WTC11 (cell line): ENCODE data around the gene LPCAT1. TPM values are rescaled to one million over a fixed set of nuclear protein-coding genes. Genes with fewer than 3 reads are reported as not detected.

Experiments used
- ATAC-seq: fragments of 200-7000 bp; cut with Tn5 transposase; 2 replicates; pipeline ENCODE4 v1.10.0; 2021; ENCODE audit warnings: mild to moderate bottlenecking, moderate library complexity
- CTCF ChIA-PET: fragments of 300-600 bp; sonication (Branson Sonifier 250); formaldehyde crosslinking; loops from one replicate; lab custom pipeline; 2021; ENCODE audit warnings: antibody characterized with exemption; lab: Charles Lee
- POLR2A ChIA-PET: fragments of 350-600 bp; sonication (Branson Sonifier 250); formaldehyde crosslinking; loops from one replicate; lab custom pipeline; 2021; ENCODE audit warnings: antibody characterized with exemption; lab: Charles Lee
- DNase-seq: peaks from one replicate; pipeline ENCODE4 v3.0.0; 2021; ENCODE audit warnings: low spot score
- H3K27ac Mint-ChIP-seq: 2 replicates; pipeline ENCODE4 v1.8.0; 2021; ENCODE audit warnings: mixed read lengths
- H3K27me3 Mint-ChIP-seq: 2 replicates; pipeline ENCODE4 v1.8.0; 2021; ENCODE audit warnings: low read depth, mild to moderate bottlenecking, moderate library complexity, mixed read lengths
- H3K36me3 Mint-ChIP-seq: 2 replicates; pipeline ENCODE4 v1.8.0; 2021; ENCODE audit warnings: mixed read lengths
- H3K4me1 Mint-ChIP-seq: 2 replicates; pipeline ENCODE4 v1.8.0; 2022; ENCODE audit warnings: mixed read lengths
- H3K4me3 Mint-ChIP-seq: 2 replicates; pipeline ENCODE4 v1.8.0; 2021; ENCODE audit warnings: mild to moderate bottlenecking, moderate library complexity, mixed read lengths
- H3K9me3 Mint-ChIP-seq: 2 replicates; pipeline ENCODE4 v1.8.0; 2021; ENCODE audit warnings: mixed read lengths
- CBFB ChIP-seq: sonication (generic); formaldehyde crosslinking; IDR thresholded peaks from 2 replicates; pipeline ENCODE4 v1.8.1; 2022; ENCODE audit warnings: mild to moderate bottlenecking, low read depth, missing genetic modification reagents
- FOXK1 ChIP-seq: sonication (generic); formaldehyde crosslinking; IDR thresholded peaks from 2 replicates; pipeline ENCODE4 v1.8.0; 2022; ENCODE audit warnings: mild to moderate bottlenecking, moderate library complexity, missing genetic modification reagents
- GABPB1 ChIP-seq: sonication (generic); formaldehyde crosslinking; IDR thresholded peaks from 2 replicates; pipeline ENCODE4 v1.8.1; 2023; ENCODE audit warnings: mild to moderate bottlenecking, missing genetic modification reagents
- JUN ChIP-seq: sonication (generic); formaldehyde crosslinking; IDR thresholded peaks from 2 replicates; pipeline ENCODE4 v1.8.0; 2023; ENCODE audit warnings: mild to moderate bottlenecking, missing genetic modification reagents
- KAT7 ChIP-seq: sonication (generic); formaldehyde crosslinking; IDR thresholded peaks from 2 replicates; pipeline ENCODE4 v1.8.1; 2023; ENCODE audit warnings: missing genetic modification reagents, mild to moderate bottlenecking, borderline replicate concordance
- MLX ChIP-seq: sonication (generic); formaldehyde crosslinking; IDR thresholded peaks from 2 replicates; pipeline ENCODE4 v1.8.1; 2023; ENCODE audit warnings: mild to moderate bottlenecking, missing genetic modification reagents, moderate library complexity
- MYBL2 ChIP-seq: sonication (generic); formaldehyde crosslinking; IDR thresholded peaks from 2 replicates; pipeline ENCODE4 v1.8.1; 2023; ENCODE audit warnings: mild to moderate bottlenecking, moderate library complexity, missing genetic modification reagents
- NR3C1 ChIP-seq: sonication (generic); formaldehyde crosslinking; conservative IDR thresholded peaks from 2 replicates; pipeline ENCODE4 v1.8.1; 2023; ENCODE audit warnings: low read depth, mild to moderate bottlenecking, missing genetic modification reagents
- RELA ChIP-seq: sonication (generic); formaldehyde crosslinking; IDR thresholded peaks from 2 replicates; pipeline ENCODE4 v1.8.1; 2022; ENCODE audit warnings: missing genetic modification reagents, mild to moderate bottlenecking, borderline replicate concordance
- RORB ChIP-seq: fragments of 250-450 bp; sonication (Bioruptor Pico); IDR thresholded peaks from 2 replicates; pipeline ENCODE4 v1.9.0; 2021; ENCODE audit warnings: mild to moderate bottlenecking
- TEAD1 ChIP-seq: sonication (generic); formaldehyde crosslinking; IDR thresholded peaks from 2 replicates; pipeline ENCODE4 v1.8.0; 2022; ENCODE audit warnings: mild to moderate bottlenecking, missing genetic modification reagents
- TEAD4 ChIP-seq: sonication (generic); formaldehyde crosslinking; IDR thresholded peaks from 2 replicates; pipeline ENCODE4 v1.8.0; 2022; ENCODE audit warnings: mild to moderate bottlenecking, missing genetic modification reagents
- TP53 ChIP-seq: sonication (generic); formaldehyde crosslinking; IDR thresholded peaks from 2 replicates; pipeline ENCODE4 v1.8.1; 2023; ENCODE audit warnings: mild to moderate bottlenecking, missing genetic modification reagents
- ZBTB43 ChIP-seq: sonication (generic); formaldehyde crosslinking; IDR thresholded peaks from 2 replicates; pipeline ENCODE4 v1.8.1; 2023; ENCODE audit warnings: mild to moderate bottlenecking, missing genetic modification reagents
- ZNF317 ChIP-seq: sonication (generic); formaldehyde crosslinking; IDR thresholded peaks from 2 replicates; pipeline ENCODE4 v1.8.1; 2023; ENCODE audit warnings: low read depth, mild to moderate bottlenecking, moderate library complexity, missing genetic modification reagents, borderline replicate concordance
- ZNF396 ChIP-seq: fragments of 250-450 bp; sonication (Bioruptor Pico); IDR thresholded peaks from 2 replicates; pipeline ENCODE4 v1.8.0; 2021; ENCODE audit warnings: mild to moderate bottlenecking, moderate library complexity, borderline replicate concordance
- ZNF416 ChIP-seq: fragments of 250-450 bp; sonication (Bioruptor Pico); IDR thresholded peaks from 2 replicates; pipeline ENCODE4 v1.9.0; 2021; ENCODE audit warnings: mild to moderate bottlenecking, inconsistent platforms
- ZNF512 ChIP-seq: sonication (generic); formaldehyde crosslinking; IDR thresholded peaks from 2 replicates; pipeline ENCODE4 v1.8.1; 2022; ENCODE audit warnings: missing genetic modification reagents, borderline replicate concordance
- total RNA-seq: library from RNA; stranded (reverse); gene quantifications from 3 replicates; pipeline ENCODE4 v1.2.3, GENCODE V29; 2021
- TF ChIP-seq, protein P1 (sequence below): sonication (generic); formaldehyde crosslinking; IDR thresholded peaks from 2 replicates; pipeline ENCODE4 v1.8.1; 2023; ENCODE audit warnings: mild to moderate bottlenecking, missing genetic modification reagents, borderline replicate concordance
- TF ChIP-seq, protein P2 (sequence below): sonication (generic); formaldehyde crosslinking; IDR thresholded peaks from 2 replicates; pipeline ENCODE4 v1.8.1; 2023; ENCODE audit warnings: mild to moderate bottlenecking, missing genetic modification reagents

Gene LPCAT1
- total RNA-seq, 1 experiment from 2014 or later: 206 TPM

GRCh38 chr5:1497242-1497777, 26.4 kb downstream of the LPCAT1 start:
- H3K4me1 Mint-ChIP-seq: peaks cover 3% of the 10 kb centered on the region
- DNase-seq: no peak
- H3K36me3 Mint-ChIP-seq: peaks cover 38% of the 10 kb centered on the region
- POLR2A ChIA-PET: no interaction called here
- H3K9me3 Mint-ChIP-seq: no peaks in the 10 kb centered on the region
- H3K4me3 Mint-ChIP-seq: no peak overlapping the region
- H3K27me3 Mint-ChIP-seq: no peaks in the 10 kb centered on the region
- TF ChIP-seq NR3C1 (CRISPR knock-in tag) (no peak), TEAD1 (no peak), ZNF512 (CRISPR knock-in tag) (no peak), ZNF416 (CRISPR knock-in tag) (no peak), ZNF396 (CRISPR knock-in tag) (no peak), MLX (CRISPR knock-in tag) (no peak), CBFB (CRISPR knock-in tag) (no peak), ZNF317 (CRISPR knock-in tag) (no peak), TP53 (CRISPR knock-in tag) (no peak), RORB (no peak), ZBTB43 (no peak), JUN (no peak), RELA (no peak), FOXK1 (CRISPR knock-in tag) (no peak), KAT7 (CRISPR knock-in tag) (no peak), GABPB1 (CRISPR knock-in tag) (no peak), TEAD4 (CRISPR knock-in tag) (no peak), MYBL2 (CRISPR knock-in tag) (no peak)
- TF ChIP-seq, protein P1, sequence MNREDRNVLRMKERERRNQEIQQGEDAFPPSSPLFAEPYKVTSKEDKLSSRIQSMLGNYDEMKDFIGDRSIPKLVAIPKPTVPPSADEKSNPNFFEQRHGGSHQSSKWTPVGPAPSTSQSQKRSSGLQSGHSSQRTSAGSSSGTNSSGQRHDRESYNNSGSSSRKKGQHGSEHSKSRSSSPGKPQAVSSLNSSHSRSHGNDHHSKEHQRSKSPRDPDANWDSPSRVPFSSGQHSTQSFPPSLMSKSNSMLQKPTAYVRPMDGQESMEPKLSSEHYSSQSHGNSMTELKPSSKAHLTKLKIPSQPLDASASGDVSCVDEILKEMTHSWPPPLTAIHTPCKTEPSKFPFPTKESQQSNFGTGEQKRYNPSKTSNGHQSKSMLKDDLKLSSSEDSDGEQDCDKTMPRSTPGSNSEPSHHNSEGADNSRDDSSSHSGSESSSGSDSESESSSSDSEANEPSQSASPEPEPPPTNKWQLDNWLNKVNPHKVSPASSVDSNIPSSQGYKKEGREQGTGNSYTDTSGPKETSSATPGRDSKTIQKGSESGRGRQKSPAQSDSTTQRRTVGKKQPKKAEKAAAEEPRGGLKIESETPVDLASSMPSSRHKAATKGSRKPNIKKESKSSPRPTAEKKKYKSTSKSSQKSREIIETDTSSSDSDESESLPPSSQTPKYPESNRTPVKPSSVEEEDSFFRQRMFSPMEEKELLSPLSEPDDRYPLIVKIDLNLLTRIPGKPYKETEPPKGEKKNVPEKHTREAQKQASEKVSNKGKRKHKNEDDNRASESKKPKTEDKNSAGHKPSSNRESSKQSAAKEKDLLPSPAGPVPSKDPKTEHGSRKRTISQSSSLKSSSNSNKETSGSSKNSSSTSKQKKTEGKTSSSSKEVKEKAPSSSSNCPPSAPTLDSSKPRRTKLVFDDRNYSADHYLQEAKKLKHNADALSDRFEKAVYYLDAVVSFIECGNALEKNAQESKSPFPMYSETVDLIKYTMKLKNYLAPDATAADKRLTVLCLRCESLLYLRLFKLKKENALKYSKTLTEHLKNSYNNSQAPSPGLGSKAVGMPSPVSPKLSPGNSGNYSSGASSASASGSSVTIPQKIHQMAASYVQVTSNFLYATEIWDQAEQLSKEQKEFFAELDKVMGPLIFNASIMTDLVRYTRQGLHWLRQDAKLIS (CRISPR knock-in tag): no peak
- TF ChIP-seq, protein P2, sequence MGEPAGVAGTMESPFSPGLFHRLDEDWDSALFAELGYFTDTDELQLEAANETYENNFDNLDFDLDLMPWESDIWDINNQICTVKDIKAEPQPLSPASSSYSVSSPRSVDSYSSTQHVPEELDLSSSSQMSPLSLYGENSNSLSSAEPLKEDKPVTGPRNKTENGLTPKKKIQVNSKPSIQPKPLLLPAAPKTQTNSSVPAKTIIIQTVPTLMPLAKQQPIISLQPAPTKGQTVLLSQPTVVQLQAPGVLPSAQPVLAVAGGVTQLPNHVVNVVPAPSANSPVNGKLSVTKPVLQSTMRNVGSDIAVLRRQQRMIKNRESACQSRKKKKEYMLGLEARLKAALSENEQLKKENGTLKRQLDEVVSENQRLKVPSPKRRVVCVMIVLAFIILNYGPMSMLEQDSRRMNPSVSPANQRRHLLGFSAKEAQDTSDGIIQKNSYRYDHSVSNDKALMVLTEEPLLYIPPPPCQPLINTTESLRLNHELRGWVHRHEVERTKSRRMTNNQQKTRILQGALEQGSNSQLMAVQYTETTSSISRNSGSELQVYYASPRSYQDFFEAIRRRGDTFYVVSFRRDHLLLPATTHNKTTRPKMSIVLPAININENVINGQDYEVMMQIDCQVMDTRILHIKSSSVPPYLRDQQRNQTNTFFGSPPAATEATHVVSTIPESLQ (CRISPR knock-in tag): no peak
- H3K27ac Mint-ChIP-seq: peak overlapping the region; percentile 88
- CTCF ChIA-PET: no interaction called here
- ATAC-seq: no peak
